HG02798 (cell line): Measurements from ENCODE around the gene ADAM12.
"Not testable (repeated sequence)": the region's sequence is repeated elsewhere in the genome, so short reads cannot be mapped to it uniquely, and the experiment has no call there.

Experiments used
- ATAC-seq: cut with Tn5 transposase; IDR thresholded peaks from one replicate; pipeline ENCODE4 v1.9.1; 2021; ENCODE audit warnings: mild to moderate bottlenecking; ENCODE audit not compliant: unreplicated experiment, poor library complexity

ADAM12 gene

DNA sequence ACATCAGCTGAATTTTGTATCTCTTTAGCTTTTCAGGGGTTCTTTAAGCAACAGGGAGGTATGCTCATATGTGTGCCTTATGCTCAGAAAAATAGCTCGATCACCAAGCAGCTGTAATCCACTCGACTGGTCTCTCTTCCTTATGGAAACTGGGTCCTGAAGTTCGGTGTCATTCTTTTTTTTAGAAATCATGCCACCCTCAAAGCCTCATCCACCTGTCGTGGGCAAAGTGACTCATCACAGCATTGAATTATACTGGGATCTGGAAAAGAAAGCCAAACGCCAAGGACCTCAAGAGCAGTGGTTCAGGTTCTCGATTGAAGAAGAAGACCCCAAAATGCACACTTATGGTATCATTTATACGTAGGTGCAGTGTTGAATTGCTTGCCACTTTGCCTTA, 408.3 kb downstream of the ADAM12 start:
- ATAC-seq = no peak

DNA sequence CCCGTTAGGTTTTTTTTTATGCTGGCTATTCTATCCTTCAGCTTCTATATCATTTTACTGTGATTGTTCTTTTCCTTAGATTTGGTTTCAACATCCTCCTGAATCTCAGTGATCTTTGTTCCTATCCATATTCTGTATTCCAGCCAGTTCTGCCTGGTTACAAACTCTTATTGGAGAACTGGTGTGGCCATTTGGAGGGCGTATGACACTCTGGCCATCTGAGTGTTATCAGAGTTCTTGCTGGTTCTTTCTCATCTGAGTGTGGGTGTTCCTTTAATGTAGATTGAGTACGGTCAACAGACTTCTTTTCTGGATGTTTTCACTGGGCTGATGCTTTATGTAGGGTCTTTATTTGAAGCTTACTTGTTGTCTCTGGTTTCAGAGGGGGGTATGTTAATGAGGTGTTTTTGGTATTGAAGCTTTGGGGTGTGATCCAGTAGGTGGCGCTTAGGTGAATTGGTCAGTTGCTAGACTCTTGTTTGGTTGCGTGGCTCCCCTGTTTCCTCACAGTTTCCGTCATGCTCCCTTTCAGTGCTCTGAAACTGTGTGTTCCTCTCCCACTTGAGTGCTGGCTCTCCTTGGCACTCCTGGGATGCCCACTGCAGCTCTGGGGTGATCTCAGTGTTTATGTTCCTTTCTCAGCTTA, 411.2 kb downstream of the ADAM12 start:
- no peak for ATAC-seq

DNA sequence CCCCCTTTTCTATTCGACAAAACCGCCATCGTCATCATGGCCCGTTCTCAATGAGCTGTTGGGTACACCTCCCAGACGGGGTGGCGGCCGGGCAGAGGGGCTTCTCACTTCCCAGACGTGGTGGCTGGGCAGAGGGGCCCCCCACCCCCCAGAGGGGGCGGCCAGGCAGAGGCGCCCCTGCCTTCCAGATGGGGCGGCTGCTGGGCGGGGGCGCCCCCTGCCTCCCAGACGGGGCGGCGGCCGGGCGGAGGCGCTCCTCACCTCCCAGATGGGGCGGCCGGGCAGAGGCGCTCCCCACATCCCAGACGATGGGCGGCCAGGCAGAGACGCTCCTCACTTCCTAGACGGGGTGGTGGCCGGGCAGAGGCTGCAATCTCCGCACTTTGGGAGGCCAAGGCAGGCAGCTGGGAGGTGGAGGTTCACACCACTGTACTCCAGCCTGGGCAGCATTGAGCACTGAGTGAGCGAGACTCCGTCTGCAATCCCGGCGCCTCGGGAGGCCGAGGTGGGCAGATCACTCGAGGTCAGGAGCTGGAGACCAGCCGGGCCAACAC, 418.1 kb downstream of the ADAM12 start:
- not testable (repeated sequence) for ATAC-seq

DNA sequence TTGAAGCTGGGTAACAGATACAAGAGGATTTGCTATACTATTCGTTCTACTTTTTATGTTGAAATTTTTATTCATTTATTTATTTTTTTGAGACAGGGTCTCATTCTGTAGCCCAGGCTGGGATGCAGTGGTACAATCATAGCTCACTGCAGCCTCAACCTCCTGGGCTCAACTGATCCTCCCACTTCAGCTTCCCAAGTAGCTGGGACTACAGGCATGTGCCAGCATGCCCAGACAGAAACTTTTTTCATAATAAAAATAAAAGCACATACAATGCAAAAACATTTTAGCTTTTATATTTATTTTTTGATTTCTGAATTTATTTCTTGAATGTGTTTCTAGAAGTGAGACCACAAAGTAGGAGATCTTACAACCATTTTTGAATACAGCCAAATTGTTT, 420.7 kb downstream of the ADAM12 start:
- ATAC-seq = no peak

DNA sequence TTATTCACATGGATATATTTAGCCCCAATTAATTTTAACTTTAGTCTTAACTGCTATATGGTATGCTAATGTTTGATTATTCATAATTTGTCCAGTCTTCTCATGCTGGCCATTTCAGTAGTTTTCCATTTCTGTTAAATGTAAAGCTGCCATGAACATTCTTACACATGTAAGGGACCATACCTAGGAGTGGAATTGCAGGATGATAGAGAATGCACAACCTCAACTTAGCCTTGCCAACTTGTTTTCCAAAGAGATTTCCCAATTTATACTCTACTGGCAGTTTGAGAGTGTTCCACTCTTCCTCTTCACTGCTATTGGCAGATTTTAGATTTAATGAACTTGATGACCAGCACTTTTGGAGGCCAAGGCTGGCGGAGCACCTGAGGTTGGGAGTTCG, 423.7 kb downstream of the ADAM12 start:
- no peak for ATAC-seq
